GM04504 (cell line): ENCODE data around the gene GAS2L1.

Experiments used
- DNase-seq: peaks from one replicate; pipeline ENCODE4 v3.0.0-alpha.2; 2012; ENCODE audit warnings: low read depth

GAS2L1 gene

GRCh38 chr22:29306175-29306834, at the start of gene GAS2L1:
Gene GAS2L1, plus strand, starts transcription at chr22:29306650. Its CDS starts 1,456 bp downstream, at chr22:29308106.
- peak; percentile 60 for DNase-seq

GRCh38 chr22:29257751-29258181, 48.7 kb upstream of the GAS2L1 start:
- no peak for DNase-seq

- DNase-seq = no peak
These were observed 47.8 kb upstream of the GAS2L1 start for GRCh38 chr22:29258407-29259252.

- no peak for DNase-seq
These were observed 47.1 kb upstream of the GAS2L1 start for GRCh38 chr22:29259253-29259899.

GRCh38 chr22:29260031-29260560, 46.4 kb upstream of the GAS2L1 start:
- no peak for DNase-seq

- DNase-seq = no peak
These were observed 45.7 kb upstream of the GAS2L1 start for GRCh38 chr22:29260601-29261315.

GRCh38 chr22:29263791-29264276, 42.6 kb upstream of the GAS2L1 start:
- no peak for DNase-seq

GRCh38 chr22:29265305-29265704, 41.1 kb upstream of the GAS2L1 start:
- no peak for DNase-seq

- DNase-seq = no peak
These were observed 40.5 kb upstream of the GAS2L1 start for GRCh38 chr22:29265929-29266328.

- DNase-seq = no peak
These were observed 39.6 kb upstream of the GAS2L1 start for GRCh38 chr22:29266564-29267461.

- no peak for DNase-seq
These were observed 39.0 kb upstream of the GAS2L1 start for GRCh38 chr22:29267462-29267857.

GRCh38 chr22:29267858-29268510, 38.5 kb upstream of the GAS2L1 start, which contains the start of the genes EWSR1 and RHBDD3:
Gene EWSR1, plus strand, starts transcription at chr22:29268268. Its CDS starts 69 bp downstream, at chr22:29268337.
Gene RHBDD3, minus strand, starts transcription at chr22:29267981. Its CDS starts 2,355 bp downstream, at chr22:29265626.
- DNase-seq = peak; percentile 95

GRCh38 chr22:29268511-29269229, 37.8 kb upstream of the GAS2L1 start:
- DNase-seq = peak; percentile 34

- DNase-seq = no peak
These were observed 37.2 kb upstream of the GAS2L1 start for GRCh38 chr22:29269230-29269604.

- no peak for DNase-seq
These were observed 36.5 kb upstream of the GAS2L1 start for GRCh38 chr22:29269731-29270474.

- no peak for DNase-seq
These were observed 35.8 kb upstream of the GAS2L1 start for GRCh38 chr22:29270475-29271271.

GRCh38 chr22:29272624-29273023, 33.8 kb upstream of the GAS2L1 start:
- DNase-seq = no peak

- no peak for DNase-seq
These were observed 31.3 kb upstream of the GAS2L1 start for GRCh38 chr22:29275167-29275566.
